ENCODE results near the gene CNGA4. TPM values are rescaled to one million over a fixed set of nuclear protein-coding genes. Genes with fewer than 3 reads are reported as not detected.

The CNGA4 gene
- polyA plus RNA-seq, 1 donor from 2014 or later = not detected

DNA sequence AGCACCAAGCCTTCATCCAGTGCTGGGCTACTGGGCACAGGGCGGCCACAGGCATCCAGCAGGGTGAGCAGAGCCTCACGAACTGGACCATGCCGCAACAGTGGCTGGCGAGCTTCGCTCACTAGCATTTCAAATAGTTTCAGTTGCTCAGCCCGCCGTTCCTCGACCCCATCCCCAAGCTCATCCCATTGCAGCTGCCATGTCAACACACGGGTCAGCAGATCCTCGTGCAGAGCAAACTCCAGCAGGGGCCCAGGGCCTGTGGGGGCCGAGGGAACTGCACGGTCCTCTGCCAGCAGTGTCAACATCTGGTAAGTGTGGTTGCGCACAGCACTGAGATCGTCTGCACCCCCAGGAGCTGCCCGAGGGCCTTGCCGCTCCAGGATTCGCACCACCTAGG lies 15.0 kb upstream of the CNGA4 start:
- H3K4me2 ChIP-seq (ENCODE audit: low read length) = no peak overlapping the region
- H3F3A ChIP-seq (ENCODE audit: insufficient read depth, low read length, poor library complexity, severe bottlenecking) = no peaks in the 10 kb centered on the region
- peaks cover 12% of the 10 kb centered on the region for H3K36me3 ChIP-seq (ENCODE audit: insufficient read depth, low read length)
- no peak overlapping the region for H3K27ac ChIP-seq (ENCODE audit: low read length)
- no peaks in the 10 kb centered on the region for H4K20me1 ChIP-seq (ENCODE audit: insufficient read depth)
- no peak overlapping the region for H2AFZ ChIP-seq (ENCODE audit: low read depth, low read length)
- no peaks in the 10 kb centered on the region for H3K27me3 ChIP-seq (ENCODE audit: insufficient read depth, low read depth, low read length)
- no peaks in the 10 kb centered on the region for H3K9me2 ChIP-seq (ENCODE audit: insufficient read depth, low read length)
- no peak overlapping the region for H3K9ac ChIP-seq (ENCODE audit: low read length)
- H3K79me2 ChIP-seq (replicated peaks; ENCODE audit: insufficient read depth, low read length) = peaks cover 22% of the 10 kb centered on the region
- H3K9me3 ChIP-seq (ENCODE audit: low read length) = no peaks in the 10 kb centered on the region
- TF ChIP-seq TAF1 (IDR thresholded peaks at IDR 0.05; ENCODE audit: low read depth) (no peak), RAD21 (conservative IDR thresholded peaks at IDR 0.05) (no peak)
- H3K4me3 ChIP-seq (ENCODE audit: low read length) = no peak overlapping the region

- Histone ChIP-seq H3K79me2 (replicated peaks; ENCODE audit: insufficient read depth, low read length) (peaks cover 28% of the 10 kb centered on the region), H2AFZ (ENCODE audit: low read depth, low read length) (no peak overlapping the region), H4K20me1 (ENCODE audit: insufficient read depth) (no peaks in the 10 kb centered on the region), H3K4me2 (ENCODE audit: low read length) (no peak overlapping the region), H3K9me3 (ENCODE audit: low read length) (no peaks in the 10 kb centered on the region), H3K9me2 (ENCODE audit: insufficient read depth, low read length) (no peaks in the 10 kb centered on the region), H3K9ac (ENCODE audit: low read length) (no peak overlapping the region), H3K27me3 (ENCODE audit: insufficient read depth, low read depth, low read length) (no peaks in the 10 kb centered on the region), H3F3A (ENCODE audit: insufficient read depth, low read length, poor library complexity, severe bottlenecking) (no peaks in the 10 kb centered on the region), H3K27ac (ENCODE audit: low read length) (no peak overlapping the region), H3K4me3 (ENCODE audit: low read length) (no peak overlapping the region), H3K36me3 (ENCODE audit: insufficient read depth, low read length) (peaks cover 11% of the 10 kb centered on the region)
- TF ChIP-seq CTCF (IDR thresholded peaks at IDR 0.05; ENCODE audit: poor library complexity, severe bottlenecking) = no peak
Measured at GRCh38 chr11:6224421-6224820, 14.5 kb upstream of the CNGA4 start.

GRCh38 chr11:6225024-6225423 lies 13.9 kb upstream of the CNGA4 start:
- no peaks in the 10 kb centered on the region for H4K20me1 ChIP-seq (ENCODE audit: insufficient read depth)
- no peak overlapping the region for H3K4me3 ChIP-seq (ENCODE audit: low read length)
- peaks cover 11% of the 10 kb centered on the region for H3K36me3 ChIP-seq (ENCODE audit: insufficient read depth, low read length)
- H3K27me3 ChIP-seq (ENCODE audit: insufficient read depth, low read depth, low read length) = no peaks in the 10 kb centered on the region
- H3K9me2 ChIP-seq (ENCODE audit: insufficient read depth, low read length) = no peaks in the 10 kb centered on the region
- H3K9ac ChIP-seq (ENCODE audit: low read length) = no peak overlapping the region
- no peak overlapping the region for H3K27ac ChIP-seq (ENCODE audit: low read length)
- H3F3A ChIP-seq (ENCODE audit: insufficient read depth, low read length, poor library complexity, severe bottlenecking) = no peaks in the 10 kb centered on the region
- peaks cover 33% of the 10 kb centered on the region for H3K79me2 ChIP-seq (replicated peaks; ENCODE audit: insufficient read depth, low read length)
- no peak overlapping the region for H2AFZ ChIP-seq (ENCODE audit: low read depth, low read length)
- H3K4me2 ChIP-seq (ENCODE audit: low read length) = no peak overlapping the region
- TF ChIP-seq EZH2 (IDR thresholded peaks at IDR 0.05; ENCODE audit: borderline replicate concordance, insufficient read depth, low read length, poor library complexity, severe bottlenecking) (no peak), TAF1 (IDR thresholded peaks at IDR 0.05; ENCODE audit: low read depth) (no peak), CTCF (IDR thresholded peaks at IDR 0.05; ENCODE audit: poor library complexity, severe bottlenecking) (no peak)
- no peaks in the 10 kb centered on the region for H3K9me3 ChIP-seq (ENCODE audit: low read length)

- Histone ChIP-seq H3F3A (ENCODE audit: insufficient read depth, low read length, poor library complexity, severe bottlenecking) (no peaks in the 10 kb centered on the region), H2AFZ (ENCODE audit: low read depth, low read length) (no peak overlapping the region), H3K36me3 (ENCODE audit: insufficient read depth, low read length) (peaks cover 11% of the 10 kb centered on the region), H3K9me2 (ENCODE audit: insufficient read depth, low read length) (no peaks in the 10 kb centered on the region), H4K20me1 (ENCODE audit: insufficient read depth) (no peaks in the 10 kb centered on the region), H3K9me3 (ENCODE audit: low read length) (no peaks in the 10 kb centered on the region), H3K27me3 (ENCODE audit: insufficient read depth, low read depth, low read length) (no peaks in the 10 kb centered on the region), H3K4me2 (ENCODE audit: low read length) (no peak overlapping the region), H3K9ac (ENCODE audit: low read length) (no peak overlapping the region), H3K79me2 (replicated peaks; ENCODE audit: insufficient read depth, low read length) (peaks cover 42% of the 10 kb centered on the region), H3K27ac (ENCODE audit: low read length) (no peak overlapping the region), H3K4me3 (ENCODE audit: low read length) (no peak overlapping the region)
- TF ChIP-seq RAD21 (conservative IDR thresholded peaks at IDR 0.05) (no peak), EP300 (conservative IDR thresholded peaks at IDR 0.05; ENCODE audit: poor library complexity, severe bottlenecking) (no peak), MXI1 (conservative IDR thresholded peaks at IDR 0.05; ENCODE audit: poor library complexity, severe bottlenecking) (no peak), SMC3 (conservative IDR thresholded peaks at IDR 0.05; ENCODE audit: poor library complexity) (no peak), CTCF (IDR thresholded peaks at IDR 0.05; ENCODE audit: poor library complexity, severe bottlenecking) (no peak), EZH2 (IDR thresholded peaks at IDR 0.05; ENCODE audit: borderline replicate concordance, insufficient read depth, low read length, poor library complexity, severe bottlenecking) (no peak)
Measured at GRCh38 chr11:6225896-6226295, 13.0 kb upstream of the CNGA4 start.
